Mucosa of rectum (tissue), 2 donors: ENCODE results near the gene UCN.
A peak's percentile ranks its signal among the peaks of the same experiment; 100 is the strongest.
"Not testable (repeated sequence)": the region's sequence is repeated elsewhere in the genome, so short reads cannot be mapped to it uniquely, and the experiment has no call there.

Source experiments
- H3K27ac ChIP-seq, 2 donors: one replicate each; pipeline ENCODE4 v1.7.0; 2013; ENCODE audit warnings: inconsistent platforms in 2 of 2, low read depth in 2 of 2, low read length in 2 of 2
- H3K27me3 ChIP-seq, 2 donors: one replicate each; pipeline ENCODE4 v1.7.0; 2013; ENCODE audit warnings: low read length in 2 of 2; ENCODE audit not compliant: control insufficient read depth in 2 of 2, insufficient read depth in 2 of 2
- H3K36me3 ChIP-seq, 2 donors: one replicate each; pipeline ENCODE4 v1.7.0; 2013; ENCODE audit warnings: low read length in 2 of 2; ENCODE audit not compliant: control insufficient read depth in 2 of 2, insufficient read depth in 2 of 2
- H3K4me1 ChIP-seq, 2 donors: one replicate each; pipeline ENCODE4 v1.7.0; 2013; ENCODE audit warnings: low read length in 2 of 2, mild to moderate bottlenecking in 1 of 2; ENCODE audit not compliant: control insufficient read depth in 2 of 2, insufficient read depth in 2 of 2
- H3K4me3 ChIP-seq, 2 donors: one replicate each; pipeline ENCODE4 v1.7.0; 2013; ENCODE audit warnings: low read length in 2 of 2
- H3K9ac ChIP-seq, 2 donors: one replicate each; pipeline ENCODE4 v1.7.0; 2013; ENCODE audit warnings: low read length in 2 of 2, low read depth in 1 of 2, mild to moderate bottlenecking in 1 of 2
- H3K9me3 ChIP-seq, 2 donors: one replicate each; pipeline ENCODE4 v1.7.0; 2013; ENCODE audit warnings: low read length in 2 of 2; ENCODE audit not compliant: control insufficient read depth in 2 of 2
- donor health status: healthy.
- donor health status: Normal muscosa, but diverticular disease.

Gene UCN

DNA sequence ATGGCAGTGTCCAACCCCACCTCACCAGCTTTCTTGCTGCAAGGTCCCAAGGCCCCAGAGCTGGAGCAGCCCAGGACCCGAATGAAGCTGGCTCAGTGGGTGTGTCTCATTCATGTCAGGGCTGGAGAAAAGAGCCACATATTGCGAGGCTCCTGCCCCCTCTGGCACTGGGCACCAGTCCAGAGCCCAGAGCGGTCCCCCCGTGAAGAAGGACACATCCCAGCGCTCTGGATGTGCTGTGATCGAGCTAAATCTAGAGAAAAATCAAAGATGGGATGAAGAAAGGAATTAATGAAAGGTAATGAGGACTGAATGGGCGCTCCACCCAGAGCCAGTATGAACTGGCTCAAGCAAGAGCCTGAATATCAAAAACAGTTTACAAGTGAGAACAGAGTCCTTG is 27.9 kb upstream of the UCN start:
- Histone ChIP-seq H3K9me3 (no peaks in the 10 kb centered on the region), H3K9ac (no peak overlapping the region), H3K27me3 (no peaks in the 10 kb centered on the region), H3K27ac (no peak overlapping the region), H3K4me1 (no peaks in the 10 kb centered on the region), H3K4me3 (no peak overlapping the region), H3K36me3 (peaks cover 59 to 63% of the 10 kb centered on the region in 2 donors)

DNA sequence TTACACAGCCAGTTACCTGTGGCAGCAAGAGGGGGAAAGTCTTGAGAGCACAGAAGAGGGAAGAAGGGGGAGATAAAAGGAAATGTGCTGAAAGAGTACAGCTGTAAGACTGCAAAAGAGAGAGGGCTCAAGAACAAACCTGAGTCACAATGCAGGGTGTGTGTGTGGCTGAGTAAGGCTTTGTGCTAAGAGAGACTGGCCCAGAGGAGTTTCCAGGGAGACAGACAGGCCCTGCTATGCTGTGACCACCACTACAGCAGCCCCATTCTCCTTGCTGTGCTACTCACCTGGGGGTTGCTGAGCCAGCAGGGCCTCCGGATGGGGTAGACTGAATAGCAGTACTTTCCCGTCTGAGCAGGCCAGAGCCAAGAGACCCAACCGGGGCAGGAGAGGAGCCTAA is 27.1 kb upstream of the UCN start:
- H3K9ac ChIP-seq: no peak overlapping the region
- H3K36me3 ChIP-seq: peaks cover 58 to 68% of the 10 kb centered on the region in 2 donors
- H3K4me1 ChIP-seq: no peaks in the 10 kb centered on the region
- H3K27ac ChIP-seq: no peak overlapping the region
- H3K27me3 ChIP-seq: no peaks in the 10 kb centered on the region
- H3K9me3 ChIP-seq: no peaks in the 10 kb centered on the region
- H3K4me3 ChIP-seq: no peak overlapping the region

DNA sequence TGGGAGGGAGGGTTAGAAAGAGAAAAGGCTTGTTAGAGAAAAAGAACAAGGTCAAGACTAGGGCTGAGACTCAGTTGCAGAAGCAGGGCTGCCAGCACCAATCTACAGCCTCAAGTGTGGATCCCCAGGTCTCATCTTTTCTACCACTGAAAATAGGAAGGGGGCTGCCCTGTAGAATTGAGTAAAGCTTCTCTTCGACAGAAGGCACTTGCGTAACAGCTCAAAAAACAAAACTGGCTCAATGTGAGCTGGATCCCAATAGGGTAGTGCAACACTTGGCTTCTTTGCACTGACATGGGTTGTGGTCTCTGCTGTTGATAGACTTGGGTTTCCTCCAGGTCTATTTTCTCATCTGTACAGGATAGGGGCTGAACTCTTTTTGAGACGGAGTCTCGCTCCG is 16.5 kb upstream of the UCN start:
- Histone ChIP-seq H3K4me3 (no peak overlapping the region), H3K36me3 (peaks cover 25 to 33% of the 10 kb centered on the region in 2 donors), H3K27me3 (no peaks in the 10 kb centered on the region), H3K27ac (no peak overlapping the region), H3K4me1 (peaks cover 15 to 23% of the 10 kb centered on the region in 2 donors), H3K9ac (no peak overlapping the region), H3K9me3 (no peaks in the 10 kb centered on the region)

DNA sequence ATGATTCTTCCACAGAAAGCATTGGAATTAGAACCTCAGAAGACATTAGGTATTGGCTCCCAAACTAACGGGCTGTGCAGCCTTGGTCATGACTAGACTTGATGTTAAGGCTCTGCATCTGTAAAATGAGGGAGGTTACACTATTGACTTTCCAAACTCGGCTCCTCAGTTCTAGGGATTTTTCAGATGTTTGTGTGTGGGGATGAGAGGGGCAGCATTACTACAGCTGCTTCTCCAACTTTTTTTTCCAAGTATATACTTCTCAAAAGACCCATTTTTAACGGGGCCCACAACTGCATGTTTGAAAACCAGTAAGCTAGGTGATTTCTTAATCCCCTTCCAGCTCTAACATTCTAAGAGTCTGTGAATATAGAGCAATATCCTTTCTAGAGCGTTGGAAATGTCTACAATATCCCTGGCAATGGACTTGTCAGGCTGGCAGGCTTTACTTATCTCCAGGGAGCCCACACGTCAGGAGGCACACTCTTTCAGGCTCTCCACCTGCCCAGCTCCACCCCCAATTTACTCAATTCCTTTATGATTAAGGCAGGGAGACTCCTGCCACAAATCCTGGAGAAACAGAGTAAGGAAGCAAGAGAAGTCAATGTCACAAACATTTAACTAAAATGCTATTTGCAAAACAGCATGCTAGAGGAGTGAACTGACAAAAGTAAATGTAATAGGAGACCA is 15.5 kb upstream of the UCN start:
- no peaks in the 10 kb centered on the region for H3K27me3 ChIP-seq
- peak overlapping the region; percentile 84 to 89 for H3K27ac ChIP-seq
- peak overlapping the region; percentile 97 for H3K9ac ChIP-seq
- H3K36me3 ChIP-seq: peaks cover 19 to 23% of the 10 kb centered on the region in 2 donors
- H3K4me1 ChIP-seq: peaks cover 15 to 23% of the 10 kb centered on the region in 2 donors
- H3K9me3 ChIP-seq: no peaks in the 10 kb centered on the region
- H3K4me3 ChIP-seq: peak overlapping the region; percentile 67 to 99

DNA sequence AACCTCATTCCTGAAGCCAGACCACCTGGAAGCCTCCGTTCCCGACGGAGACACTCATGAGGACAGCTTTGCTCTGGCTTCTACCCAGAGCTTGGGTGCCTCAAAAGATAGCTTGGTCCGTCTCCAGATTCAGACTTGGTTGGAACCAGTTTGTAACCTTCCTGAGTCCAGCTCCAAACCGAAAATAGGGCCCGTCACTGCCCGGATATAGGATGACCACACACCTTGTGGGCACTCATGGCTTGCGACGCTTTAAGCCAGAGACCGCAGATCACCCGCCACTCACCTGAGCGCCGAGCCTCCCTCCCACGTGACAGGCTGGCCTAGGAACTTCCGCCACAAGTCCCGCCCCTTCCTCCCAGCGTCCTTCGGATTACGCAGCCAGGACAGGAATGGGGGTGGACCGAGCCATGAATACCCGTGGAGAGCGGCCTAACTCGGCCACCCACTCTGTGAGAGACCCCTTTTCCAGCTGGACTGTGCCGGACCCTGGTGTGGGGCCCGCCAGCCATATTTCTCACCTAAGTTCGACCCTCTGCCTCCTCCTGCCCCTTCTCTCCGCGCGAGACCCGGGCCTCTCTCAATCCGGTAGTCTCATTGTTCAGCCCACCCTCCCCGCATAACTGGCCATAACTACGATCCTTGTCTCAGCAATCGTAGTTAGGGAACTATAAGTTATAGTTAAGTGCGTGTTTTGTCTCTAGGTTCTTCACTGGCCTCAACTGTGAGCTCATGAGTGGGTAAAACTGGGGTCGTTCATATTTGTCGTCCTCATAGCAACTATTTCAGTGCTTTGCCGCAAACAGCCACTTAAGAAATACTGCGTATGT is 14.7 kb upstream of the UCN start, which contains the start of gene MPV17:
TSS of gene MPV17 (minus strand) at position 332 of the 830 bp plus-strand sequence. CDS start 580 bp downstream, outside the sequence.
- Histone ChIP-seq H3K36me3 (peaks cover 11 to 16% of the 10 kb centered on the region in 2 donors), H3K27ac (peak within 1 kb of the TSS; percentile 84 to 89), H3K27me3 (no peaks in the 10 kb centered on the region)

DNA sequence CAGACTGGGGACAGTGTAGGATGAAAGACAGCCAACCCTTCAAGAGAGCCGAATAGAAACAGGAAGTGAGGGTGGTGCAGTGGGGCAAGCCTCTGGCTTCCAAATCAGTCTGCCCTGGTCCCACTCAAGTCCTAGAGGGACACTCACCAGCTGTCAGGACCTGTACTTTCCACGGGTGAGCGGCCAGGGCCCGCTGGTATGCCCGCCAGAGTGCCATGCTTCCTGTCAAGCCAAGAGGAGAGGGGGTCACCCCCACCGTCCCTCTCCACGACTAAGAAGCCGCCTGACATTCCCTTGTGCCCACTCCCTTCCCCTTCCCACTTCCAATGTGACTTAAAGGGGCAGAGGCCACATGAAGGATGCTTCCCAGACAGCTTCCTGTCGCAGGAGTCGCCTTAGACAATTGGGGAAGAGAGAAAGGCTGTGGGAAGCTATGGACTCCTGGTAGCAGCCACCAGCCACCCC is 14.1 kb upstream of the UCN start:
- peaks cover 15 to 23% of the 10 kb centered on the region in 2 donors for H3K4me1 ChIP-seq
- H3K27ac ChIP-seq: peak overlapping the region; percentile 84 to 89
- peak overlapping the region; percentile 67 to 99 for H3K4me3 ChIP-seq
- H3K9me3 ChIP-seq: no peaks in the 10 kb centered on the region
- H3K9ac ChIP-seq: peak overlapping the region; percentile 97
- no peaks in the 10 kb centered on the region for H3K27me3 ChIP-seq
- H3K36me3 ChIP-seq: peaks cover 7 to 13% of the 10 kb centered on the region in 2 donors

More for the DNA sequence above, 14.7 kb upstream of the UCN start, which contains the start of gene MPV17:
- Histone ChIP-seq H3K4me3 (peak within 1 kb of the TSS; percentile 67 to 99), H3K9ac (peak within 1 kb of the TSS; percentile 97), H3K9me3 (no peaks in the 10 kb centered on the region), H3K4me1 (peaks cover 15 to 23% of the 10 kb centered on the region in 2 donors)

DNA sequence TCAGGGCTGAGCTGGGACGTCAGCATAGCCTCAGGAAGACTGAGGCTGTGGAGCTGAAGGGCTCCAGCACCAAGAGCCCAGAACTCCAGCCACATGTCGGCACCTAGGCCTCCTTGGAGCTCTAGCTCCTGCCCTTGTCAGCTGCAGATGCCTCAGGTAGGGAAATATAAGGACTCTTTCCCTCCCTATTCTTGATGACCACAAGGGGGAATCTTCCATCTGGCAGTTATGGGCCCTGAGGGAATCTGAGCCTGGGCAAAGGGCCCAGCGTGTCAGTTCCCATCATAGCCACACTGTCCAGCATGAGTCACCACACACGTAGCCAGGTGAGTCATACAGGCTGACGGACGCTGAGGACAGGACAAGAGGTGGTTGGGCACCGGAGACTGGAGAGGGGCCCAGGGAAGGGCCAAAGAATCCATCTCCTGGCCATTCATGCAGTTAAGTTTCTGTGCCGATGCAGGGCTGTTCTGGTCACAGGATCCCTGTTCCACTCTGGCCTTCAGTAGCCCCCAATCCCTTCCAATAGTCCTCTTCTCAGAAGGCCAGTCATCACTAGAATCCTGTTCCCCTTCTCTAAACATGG is 12.8 kb upstream of the UCN start:
- Histone ChIP-seq H3K4me1 (peaks cover 15 to 23% of the 10 kb centered on the region in 2 donors), H3K9me3 (no peaks in the 10 kb centered on the region), H3K27ac (no peak overlapping the region), H3K9ac (no peak overlapping the region), H3K36me3 (peaks cover 2 to 12% of the 10 kb centered on the region in 2 donors), H3K4me3 (no peak overlapping the region), H3K27me3 (no peaks in the 10 kb centered on the region)

DNA sequence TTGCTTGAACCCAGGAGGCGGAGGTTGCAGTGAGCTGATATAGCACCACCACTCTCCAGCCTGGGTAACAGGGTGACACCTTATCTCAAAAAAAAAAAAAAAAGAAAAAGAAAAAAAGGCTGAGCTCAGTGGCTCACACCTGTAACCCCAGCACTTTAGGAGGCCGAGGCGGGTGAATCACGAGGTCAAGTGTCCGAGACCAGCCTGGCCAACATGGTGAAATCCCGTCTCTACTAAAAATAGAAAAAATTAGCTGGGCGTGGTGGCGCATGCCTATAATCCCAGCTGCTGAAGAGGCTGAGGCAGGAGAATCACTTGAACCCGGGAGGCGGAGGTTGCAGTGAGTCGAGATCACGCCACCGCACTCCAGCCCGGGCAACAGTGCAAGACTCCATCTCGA is 11.6 kb upstream of the UCN start:
- H3K4me1 ChIP-seq: peaks cover 15 to 23% of the 10 kb centered on the region in 2 donors
- H3K9me3 ChIP-seq, H3K27ac ChIP-seq, H3K9ac ChIP-seq, H3K27me3 ChIP-seq, H3K4me3 ChIP-seq: not testable (repeated sequence)
- peaks cover 0 to 12% of the 10 kb centered on the region in 2 donors for H3K36me3 ChIP-seq

DNA sequence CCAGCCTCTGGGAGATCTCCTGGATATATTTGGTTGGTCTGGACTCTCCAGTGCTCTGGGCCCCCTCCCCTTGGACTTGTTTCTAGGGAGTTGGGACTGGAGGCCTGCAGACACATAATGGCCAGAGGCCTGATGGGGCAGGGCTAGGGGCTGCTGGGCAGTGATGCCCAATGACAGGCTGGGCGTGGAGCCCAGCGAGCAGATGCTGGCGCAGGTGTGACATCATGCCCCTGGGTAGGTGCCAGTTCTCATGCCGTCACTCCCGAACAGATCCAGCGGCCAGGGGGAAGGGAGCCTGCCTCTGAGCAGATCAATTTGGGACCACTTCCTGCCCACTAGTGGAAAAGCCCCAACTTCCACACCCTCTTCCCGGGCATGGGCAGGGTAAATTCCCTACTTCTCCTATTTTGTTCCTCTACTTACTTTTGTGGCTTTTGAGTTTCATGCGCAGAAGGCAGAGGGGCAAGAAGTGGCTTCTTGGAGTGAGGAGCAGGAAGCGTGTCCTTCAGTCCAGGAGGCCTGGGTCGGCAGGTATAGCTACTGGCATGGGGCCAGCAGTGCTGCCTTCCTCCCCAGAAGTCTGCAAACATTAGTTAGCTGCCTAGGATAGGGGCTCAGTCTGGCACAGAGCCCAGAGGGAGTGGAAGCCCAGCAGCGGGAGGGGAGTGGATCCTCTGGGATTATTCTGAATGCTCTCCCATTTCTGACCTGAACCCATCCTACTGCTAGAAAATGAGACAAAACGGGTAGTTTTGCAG is 8.6 kb upstream of the UCN start:
- no peak overlapping the region for H3K27ac ChIP-seq

More for the DNA sequence above, 8.6 kb upstream of the UCN start:
- H3K4me1 ChIP-seq: peaks cover under 1 to 5% of the 10 kb centered on the region in 2 donors
- peaks cover 0 to 15% of the 10 kb centered on the region in 2 donors for H3K36me3 ChIP-seq
- no peak overlapping the region for H3K4me3 ChIP-seq
- H3K9ac ChIP-seq: no peak overlapping the region
- no peaks in the 10 kb centered on the region for H3K27me3 ChIP-seq
- no peaks in the 10 kb centered on the region for H3K9me3 ChIP-seq
